ENCODE data around the gene EIF2S1.

DNA sequence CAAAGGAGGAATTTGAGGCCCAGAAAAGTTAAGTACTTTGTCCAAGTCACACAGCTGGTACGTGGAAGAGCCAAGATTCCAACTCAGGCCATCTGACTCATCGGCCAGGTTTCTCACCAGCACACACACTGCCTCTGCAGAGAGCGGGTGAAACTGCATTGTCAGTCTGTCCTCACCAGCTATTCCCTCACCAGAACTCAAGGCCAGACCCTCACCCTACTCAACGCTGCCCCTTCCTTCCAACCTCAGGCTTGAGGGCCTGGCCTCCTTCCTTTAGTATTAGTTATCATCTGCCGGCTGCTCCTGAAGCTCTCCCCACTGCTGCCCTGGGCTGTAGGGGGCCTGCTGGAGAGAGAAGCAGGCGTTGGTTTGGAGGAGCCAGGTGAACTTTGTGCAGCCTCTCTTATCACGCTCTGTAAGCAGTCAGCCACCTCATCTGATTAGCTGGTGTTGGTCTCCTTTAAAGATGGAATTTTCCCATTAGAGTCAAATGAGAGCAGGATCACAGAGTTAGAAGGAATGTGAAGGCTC, 68.4 kb downstream of the EIF2S1 start:
- TF ChIP-seq POLR2A (IDR thresholded peaks at IDR 0.05) (no peak), POLR2AphosphoS5 (IDR thresholded peaks at IDR 0.05) (no peak)
- TF ChIP-seq, protein P1, sequence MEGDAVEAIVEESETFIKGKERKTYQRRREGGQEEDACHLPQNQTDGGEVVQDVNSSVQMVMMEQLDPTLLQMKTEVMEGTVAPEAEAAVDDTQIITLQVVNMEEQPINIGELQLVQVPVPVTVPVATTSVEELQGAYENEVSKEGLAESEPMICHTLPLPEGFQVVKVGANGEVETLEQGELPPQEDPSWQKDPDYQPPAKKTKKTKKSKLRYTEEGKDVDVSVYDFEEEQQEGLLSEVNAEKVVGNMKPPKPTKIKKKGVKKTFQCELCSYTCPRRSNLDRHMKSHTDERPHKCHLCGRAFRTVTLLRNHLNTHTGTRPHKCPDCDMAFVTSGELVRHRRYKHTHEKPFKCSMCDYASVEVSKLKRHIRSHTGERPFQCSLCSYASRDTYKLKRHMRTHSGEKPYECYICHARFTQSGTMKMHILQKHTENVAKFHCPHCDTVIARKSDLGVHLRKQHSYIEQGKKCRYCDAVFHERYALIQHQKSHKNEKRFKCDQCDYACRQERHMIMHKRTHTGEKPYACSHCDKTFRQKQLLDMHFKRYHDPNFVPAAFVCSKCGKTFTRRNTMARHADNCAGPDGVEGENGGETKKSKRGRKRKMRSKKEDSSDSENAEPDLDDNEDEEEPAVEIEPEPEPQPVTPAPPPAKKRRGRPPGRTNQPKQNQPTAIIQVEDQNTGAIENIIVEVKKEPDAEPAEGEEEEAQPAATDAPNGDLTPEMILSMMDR (IDR thresholded peaks at IDR 0.05 in 8 of 11, conservative IDR thresholded peaks at IDR 0.05 in 3 of 11), result no peak

All from spleen (tissue), 7 donors.